AG10803 (cell line): Measurements from ENCODE around the gene LRRC32.

ENCODE experiments used
- DNase-seq: peaks from one replicate; pipeline ENCODE4 v3.0.0; 2010; ENCODE audit warnings: low read depth
- H3K4me3 ChIP-seq: 2 replicates; pipeline ENCODE4 v1.5.1; 2011; ENCODE audit warnings: mild to moderate bottlenecking, low read length, control low read depth
- TF ChIP-seq, protein P1 (sequence below): conservative IDR thresholded peaks from 2 replicates; pipeline ENCODE4 v1.5.1; 2011; ENCODE audit warnings: mild to moderate bottlenecking, low read length, control low read depth, inconsistent platforms

LRRC32 gene

DNA sequence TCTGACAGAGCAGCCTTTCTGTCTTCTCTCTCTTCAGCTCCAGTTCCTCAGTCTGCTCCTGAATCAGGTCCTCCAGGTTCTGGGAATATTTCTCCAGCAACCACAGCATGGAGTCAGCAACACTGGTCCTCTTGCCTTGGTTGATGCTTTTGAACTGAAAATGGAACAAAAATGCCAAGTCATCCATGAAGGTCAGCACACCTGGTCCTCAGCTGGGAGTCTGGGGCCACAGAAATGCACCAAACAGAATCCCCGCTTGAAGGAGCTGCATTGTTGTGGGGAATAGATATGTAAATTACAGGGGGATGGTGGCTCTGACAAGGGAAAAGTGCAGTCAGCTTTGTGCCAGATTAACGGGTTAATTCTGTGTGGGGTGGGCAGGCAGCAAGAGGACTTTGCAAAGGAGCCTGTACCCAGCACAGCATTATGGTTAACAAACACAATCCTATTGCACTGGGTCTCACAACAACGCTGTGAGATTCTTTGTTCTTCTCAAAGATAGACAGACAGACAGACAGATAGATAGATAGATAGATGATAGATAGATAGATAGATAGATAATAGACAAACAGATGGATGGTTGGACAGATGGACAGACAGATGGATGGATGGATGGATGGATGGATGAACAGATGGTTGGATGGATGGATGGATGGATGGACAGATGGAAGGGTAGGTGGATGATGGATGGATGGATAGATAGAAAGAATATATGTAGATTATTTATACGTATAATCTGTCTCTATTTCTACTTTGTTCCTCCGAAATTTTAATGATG lies 33.8 kb upstream of the LRRC32 start:
- no peak overlapping the region for H3K4me3 ChIP-seq
- TF ChIP-seq, protein P1, sequence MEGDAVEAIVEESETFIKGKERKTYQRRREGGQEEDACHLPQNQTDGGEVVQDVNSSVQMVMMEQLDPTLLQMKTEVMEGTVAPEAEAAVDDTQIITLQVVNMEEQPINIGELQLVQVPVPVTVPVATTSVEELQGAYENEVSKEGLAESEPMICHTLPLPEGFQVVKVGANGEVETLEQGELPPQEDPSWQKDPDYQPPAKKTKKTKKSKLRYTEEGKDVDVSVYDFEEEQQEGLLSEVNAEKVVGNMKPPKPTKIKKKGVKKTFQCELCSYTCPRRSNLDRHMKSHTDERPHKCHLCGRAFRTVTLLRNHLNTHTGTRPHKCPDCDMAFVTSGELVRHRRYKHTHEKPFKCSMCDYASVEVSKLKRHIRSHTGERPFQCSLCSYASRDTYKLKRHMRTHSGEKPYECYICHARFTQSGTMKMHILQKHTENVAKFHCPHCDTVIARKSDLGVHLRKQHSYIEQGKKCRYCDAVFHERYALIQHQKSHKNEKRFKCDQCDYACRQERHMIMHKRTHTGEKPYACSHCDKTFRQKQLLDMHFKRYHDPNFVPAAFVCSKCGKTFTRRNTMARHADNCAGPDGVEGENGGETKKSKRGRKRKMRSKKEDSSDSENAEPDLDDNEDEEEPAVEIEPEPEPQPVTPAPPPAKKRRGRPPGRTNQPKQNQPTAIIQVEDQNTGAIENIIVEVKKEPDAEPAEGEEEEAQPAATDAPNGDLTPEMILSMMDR: no peak
- no peak for DNase-seq

DNA sequence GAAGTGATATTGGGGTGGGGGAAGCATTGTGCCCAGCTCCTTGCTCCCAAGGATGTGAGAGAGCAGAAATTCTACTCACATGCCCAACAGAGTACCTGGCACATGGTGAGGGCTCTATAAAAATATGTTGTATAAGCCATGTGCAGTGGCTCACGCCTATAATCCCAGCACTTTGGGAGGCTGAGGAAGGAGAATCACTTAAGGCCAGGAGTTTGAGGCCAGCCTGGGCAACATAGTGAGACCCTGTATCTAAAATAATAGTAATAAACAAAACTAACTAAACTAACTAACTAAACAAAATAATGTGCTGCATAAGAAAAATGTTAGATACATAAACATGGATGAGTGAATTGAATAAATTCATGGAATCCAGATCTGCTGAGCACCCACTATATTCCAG lies 33.2 kb upstream of the LRRC32 start:
- TF ChIP-seq, protein P1: no peak
- H3K4me3 ChIP-seq: no peak overlapping the region

DNA sequence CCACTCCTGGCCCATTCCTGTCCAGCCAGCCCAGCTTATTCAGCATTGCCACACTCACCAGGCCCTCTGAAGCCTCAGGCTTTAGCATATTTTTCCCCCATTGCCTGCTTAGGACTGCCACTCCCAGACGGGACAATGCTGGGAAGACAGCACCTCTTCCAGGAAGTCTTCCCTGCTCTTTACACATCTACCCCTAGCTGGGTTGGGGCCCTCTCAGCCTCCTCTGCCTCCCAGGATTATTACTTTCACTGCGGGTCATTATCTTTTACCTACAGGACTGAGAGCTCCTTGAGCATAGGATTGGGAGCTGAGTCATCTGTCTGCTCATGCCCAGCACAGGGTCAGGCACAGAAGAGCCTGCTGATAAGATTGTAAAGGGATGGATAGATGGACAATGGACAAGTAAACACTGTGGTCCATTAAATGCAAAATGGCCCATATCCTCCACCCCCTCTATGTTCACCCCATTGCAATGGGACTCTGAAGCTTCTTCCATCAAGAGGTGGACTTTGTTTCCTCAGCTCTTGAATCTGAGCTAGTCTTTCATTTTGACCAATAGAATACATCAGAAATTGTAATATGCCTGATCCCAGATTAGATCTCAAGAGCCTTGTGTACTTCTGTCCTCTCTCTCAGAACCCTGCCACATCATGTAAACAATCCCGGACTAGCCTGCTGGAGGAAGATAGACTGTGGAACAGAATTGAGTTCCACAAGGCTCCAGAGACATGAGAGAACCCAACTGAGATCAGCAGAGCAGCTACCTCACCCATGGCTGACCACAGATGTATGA lies 32.0 kb upstream of the LRRC32 start:
- no peak for DNase-seq
- TF ChIP-seq, protein P1: no peak
- H3K4me3 ChIP-seq: no peak overlapping the region

More for the DNA sequence above, 33.2 kb upstream of the LRRC32 start:
- DNase-seq: no peak

DNA sequence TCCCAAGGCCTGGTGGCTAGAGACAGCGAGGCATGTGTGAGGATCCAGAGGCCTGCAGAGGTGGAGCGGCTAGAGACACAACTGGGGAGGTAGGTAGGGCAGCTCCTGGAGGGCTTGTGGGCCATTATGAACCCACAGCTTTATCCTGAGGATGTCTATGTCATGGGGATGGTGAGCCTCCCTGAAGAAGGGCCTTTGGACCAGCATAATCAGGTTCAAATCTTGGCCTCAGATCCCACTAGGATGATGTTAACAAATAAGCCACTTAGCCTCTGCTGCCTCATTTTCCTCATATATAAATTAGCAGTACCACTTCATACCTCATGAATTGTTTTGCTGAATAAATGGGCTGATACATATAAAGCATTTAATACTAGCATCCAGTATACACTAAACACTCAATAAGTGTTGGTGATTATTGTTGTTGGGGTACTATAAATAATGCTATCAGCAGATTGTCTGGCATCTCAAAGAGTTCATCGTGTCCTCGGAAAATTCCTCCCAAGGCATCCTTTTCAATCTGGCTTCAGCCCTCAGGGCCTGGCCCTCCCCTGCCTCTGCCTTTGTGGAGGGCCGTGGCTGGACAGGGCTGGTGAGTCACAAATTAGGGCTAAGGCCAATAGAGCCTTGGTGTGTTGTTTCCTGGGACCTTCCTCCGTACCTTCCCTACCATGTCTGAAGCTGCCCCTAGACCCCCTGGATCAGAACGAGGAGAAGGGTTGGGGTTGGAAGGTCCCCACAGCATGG lies 30.9 kb upstream of the LRRC32 start:
- no peak overlapping the region for H3K4me3 ChIP-seq
- peak; percentile 52 for DNase-seq
- TF ChIP-seq, protein P1: no peak

DNA sequence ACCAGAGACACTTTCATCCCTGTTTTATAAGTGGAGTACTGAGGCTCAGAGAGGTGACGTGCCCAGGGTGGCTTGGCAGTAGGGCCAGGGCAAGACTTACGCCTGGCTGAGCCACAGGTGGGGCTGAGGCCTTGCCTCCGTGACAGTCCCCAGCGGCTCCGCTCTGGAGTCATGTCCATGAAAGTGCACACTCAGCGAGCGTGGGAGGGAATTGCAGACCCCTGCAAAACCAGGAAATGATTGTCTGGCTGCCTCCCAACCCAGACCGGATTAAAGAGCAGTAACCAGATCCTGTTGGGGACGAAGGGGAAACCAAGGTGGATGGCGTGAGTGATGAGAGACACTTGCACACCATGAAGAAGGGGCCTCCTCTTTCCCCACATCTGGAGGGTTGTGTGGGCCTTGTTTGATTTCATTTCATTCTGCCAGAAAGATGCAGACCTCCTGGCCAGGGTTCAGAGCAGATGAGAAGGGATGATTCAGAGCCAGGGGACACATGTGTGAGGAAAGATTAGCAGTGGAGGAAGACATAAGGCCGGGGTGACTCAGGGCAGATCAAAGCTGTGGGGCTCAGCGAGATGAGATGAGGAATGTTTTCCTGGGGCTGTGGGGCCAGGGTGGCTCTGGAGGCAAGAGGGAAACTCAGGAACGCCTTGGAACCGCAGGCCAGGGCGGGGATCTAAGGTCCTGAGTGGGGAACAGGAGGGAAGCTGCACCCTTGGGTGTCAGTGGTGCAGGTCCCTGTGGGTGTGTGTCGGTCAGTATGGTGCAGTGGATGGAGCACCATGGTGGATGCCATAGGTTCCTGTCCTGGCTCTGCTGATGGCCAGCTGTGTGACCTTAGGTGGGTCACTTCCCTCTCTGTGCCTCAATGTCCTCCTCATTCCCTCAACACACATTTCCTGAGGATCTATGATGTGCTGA lies 29.9 kb upstream of the LRRC32 start:
- DNase-seq: peak; percentile 95
- H3K4me3 ChIP-seq: no peak overlapping the region
- TF ChIP-seq, protein P1: no peak

DNA sequence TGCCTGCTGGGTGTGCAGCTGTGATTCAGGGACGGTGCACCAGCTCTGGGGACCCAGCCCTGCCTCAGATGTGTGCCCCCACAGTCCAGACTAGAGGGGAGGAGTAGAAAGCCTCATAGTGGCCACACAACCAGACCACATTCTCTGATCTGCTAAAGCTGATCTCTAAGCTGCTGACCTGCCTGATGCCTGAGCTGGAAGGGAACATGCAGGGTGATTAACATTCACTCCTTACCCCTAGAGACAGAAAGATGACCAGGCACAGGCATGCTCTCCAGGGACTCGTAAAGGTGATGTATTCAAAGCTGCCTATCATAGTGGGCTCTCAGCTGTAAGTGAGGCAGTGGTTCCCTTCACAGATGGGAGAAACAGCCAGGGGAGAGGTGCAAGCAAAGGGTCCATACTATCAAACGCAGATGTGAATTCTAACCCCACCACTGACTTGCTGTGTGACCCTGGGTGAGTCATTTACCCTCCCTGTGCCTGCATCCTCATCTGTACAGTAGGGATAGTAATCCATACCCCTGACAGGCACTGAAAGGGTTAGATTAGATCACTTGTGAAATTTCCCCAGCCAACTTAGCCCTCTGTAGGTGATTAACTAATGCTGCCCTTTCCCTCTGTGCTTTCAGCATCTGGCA lies 29.0 kb upstream of the LRRC32 start:
- TF ChIP-seq, protein P1: no peak
- DNase-seq: no peak
- H3K4me3 ChIP-seq: no peak overlapping the region
